Parathyroid adenoma (tissue), 2 donors: ENCODE data around the gene CTNND1.

Source experiments
- H2AFZ ChIP-seq: fragments of 300-600 bp; sonication (generic); one replicate; pipeline ENCODE4 v1.7.0; 2017; ENCODE audit warnings: antibody characterized with exemption, mild to moderate bottlenecking
- H3K27ac ChIP-seq: fragments of 300-600 bp; sonication (generic); one replicate; pipeline ENCODE4 v1.7.0; 2017
- H3K27me3 ChIP-seq: fragments of 300-600 bp; sonication (generic); one replicate; pipeline ENCODE4 v1.7.0; 2017; ENCODE audit warnings: low read length; ENCODE audit not compliant: control insufficient read depth, insufficient read depth
- H3K36me3 ChIP-seq: fragments of 300-600 bp; sonication (generic); one replicate; pipeline ENCODE4 v1.7.0; 2017; ENCODE audit warnings: low read length; ENCODE audit not compliant: control insufficient read depth, insufficient read depth
- H3K4me1 ChIP-seq: fragments of 300-600 bp; sonication (generic); one replicate; pipeline ENCODE4 v1.7.0; 2017; ENCODE audit warnings: control low read depth
- H3K4me2 ChIP-seq: fragments of 300-600 bp; sonication (generic); one replicate; pipeline ENCODE4 v1.7.0; 2017; ENCODE audit warnings: low read length
- H3K4me3 ChIP-seq: fragments of 300-600 bp; sonication (generic); one replicate; pipeline ENCODE4 v1.7.0; 2017; ENCODE audit warnings: low read depth, low read length
- H3K79me2 ChIP-seq: fragments of 300-600 bp; sonication (generic); one replicate; pipeline ENCODE4 v1.7.0; 2017; ENCODE audit warnings: control low read depth
- H3K9ac ChIP-seq: fragments of 300-600 bp; sonication (generic); one replicate; pipeline ENCODE4 v1.7.0; 2017; ENCODE audit warnings: mild to moderate bottlenecking
- H3K9me3 ChIP-seq: fragments of 300-600 bp; sonication (generic); one replicate; pipeline ENCODE4 v1.7.0; 2017; ENCODE audit warnings: low read length; ENCODE audit not compliant: control insufficient read depth
- CTCF ChIP-seq: fragments of 300-600 bp; sonication (generic); IDR thresholded peaks from one replicate; pipeline ENCODE4 v1.7.0; 2017; ENCODE audit warnings: antibody characterized with exemption, mild to moderate bottlenecking
- donor health status: primary hyperparathyroidism.

The CTNND1 gene

GRCh38 chr11:57762235-57762861, 746 bp downstream of the CTNND1 start:
- H3K4me1 ChIP-seq, result peaks cover 9% of the 10 kb centered on the region
- no peak for TF ChIP-seq CTCF
- H3K27me3 ChIP-seq, result no peaks in the 10 kb centered on the region
- H3K36me3 ChIP-seq, result no peaks in the 10 kb centered on the region
- peaks cover 22% of the 10 kb centered on the region for H3K79me2 ChIP-seq
- peak overlapping the region; percentile 97 for H3K27ac ChIP-seq
- H3K4me2 ChIP-seq, result peak overlapping the region; percentile 66
- peak overlapping the region; percentile 95 for H3K4me3 ChIP-seq
- peak overlapping the region; percentile 48 for H3K9ac ChIP-seq
- no peaks in the 10 kb centered on the region for H3K9me3 ChIP-seq
- H2AFZ ChIP-seq, result no peak overlapping the region

GRCh38 chr11:57763568-57763967, 2.0 kb downstream of the CTNND1 start:
- H3K4me1 ChIP-seq, result peaks cover 9% of the 10 kb centered on the region
- peaks cover 29% of the 10 kb centered on the region for H3K79me2 ChIP-seq
- no peak overlapping the region for H2AFZ ChIP-seq
- H3K9me3 ChIP-seq, result no peaks in the 10 kb centered on the region
- TF ChIP-seq CTCF, result peak; percentile 15
- peak overlapping the region; percentile 66 for H3K4me2 ChIP-seq
- peak overlapping the region; percentile 97 for H3K27ac ChIP-seq
- no peak overlapping the region for H3K9ac ChIP-seq
- H3K36me3 ChIP-seq, result no peaks in the 10 kb centered on the region
- no peaks in the 10 kb centered on the region for H3K27me3 ChIP-seq
- H3K4me3 ChIP-seq, result peak overlapping the region; percentile 95

- Histone ChIP-seq H3K27ac (peak overlapping the region; percentile 97), H3K4me2 (peak overlapping the region; percentile 66), H3K9ac (no peak overlapping the region), H3K4me1 (peaks cover 9% of the 10 kb centered on the region), H3K9me3 (no peaks in the 10 kb centered on the region), H3K36me3 (no peaks in the 10 kb centered on the region), H3K79me2 (peaks cover 31% of the 10 kb centered on the region), H2AFZ (no peak overlapping the region), H3K27me3 (no peaks in the 10 kb centered on the region), H3K4me3 (peak overlapping the region; percentile 95)
- no peak for TF ChIP-seq CTCF
Observed at GRCh38 chr11:57764021-57764420, 2.4 kb downstream of the CTNND1 start.

- Histone ChIP-seq H2AFZ (no peak overlapping the region), H3K36me3 (no peaks in the 10 kb centered on the region), H3K27me3 (no peaks in the 10 kb centered on the region), H3K9ac (no peak overlapping the region), H3K9me3 (no peaks in the 10 kb centered on the region), H3K4me1 (peaks cover 9% of the 10 kb centered on the region), H3K27ac (peak overlapping the region; percentile 97), H3K4me3 (peak overlapping the region; percentile 95), H3K4me2 (peak overlapping the region; percentile 66), H3K79me2 (peaks cover 37% of the 10 kb centered on the region)
- TF ChIP-seq CTCF, result no peak
Observed at GRCh38 chr11:57764566-57764965, 3.0 kb downstream of the CTNND1 start.

GRCh38 chr11:57764972-57765371, 3.4 kb downstream of the CTNND1 start:
- no peak for TF ChIP-seq CTCF
- H3K27ac ChIP-seq, result peak overlapping the region; percentile 97
- H3K27me3 ChIP-seq, result no peaks in the 10 kb centered on the region
- peaks cover 9% of the 10 kb centered on the region for H3K4me1 ChIP-seq
- no peaks in the 10 kb centered on the region for H3K36me3 ChIP-seq
- H3K79me2 ChIP-seq, result peaks cover 38% of the 10 kb centered on the region
- H3K9me3 ChIP-seq, result no peaks in the 10 kb centered on the region
- H3K4me3 ChIP-seq, result peak overlapping the region; percentile 95
- no peak overlapping the region for H3K9ac ChIP-seq
- H2AFZ ChIP-seq, result no peak overlapping the region
- H3K4me2 ChIP-seq, result peak overlapping the region; percentile 66
